Skeletal muscle tissue (tissue), 4 donors: ENCODE data around the gene NONO. TPM values are rescaled to one million over a fixed set of nuclear protein-coding genes. Genes with fewer than 3 reads are reported as not detected.
"Not testable (repeated sequence)": the region's sequence is repeated elsewhere in the genome, so short reads cannot be mapped to it uniquely, and the experiment has no call there.

ENCODE experiments used
- H3K27ac ChIP-seq: one replicate; pipeline ENCODE4 v1.7.0; 2013; ENCODE audit warnings: mild to moderate bottlenecking, low read depth, low read length, inconsistent platforms
- H3K27me3 ChIP-seq, 3 donors: one replicate each; pipeline ENCODE4 v1.7.0; 2013; ENCODE audit warnings: low read length in 3 of 3; ENCODE audit not compliant: control insufficient read depth in 3 of 3, insufficient read depth in 3 of 3
- H3K36me3 ChIP-seq, 3 donors: one replicate each; pipeline ENCODE4 v1.7.0; 2013; ENCODE audit warnings: low read length in 3 of 3; ENCODE audit not compliant: control insufficient read depth in 3 of 3, insufficient read depth in 3 of 3
- H3K4me1 ChIP-seq, 3 donors: one replicate each; pipeline ENCODE4 v1.7.0; 2013; ENCODE audit warnings: low read length in 3 of 3, mild to moderate bottlenecking in 3 of 3; ENCODE audit not compliant: control insufficient read depth in 3 of 3, insufficient read depth in 3 of 3
- H3K4me3 ChIP-seq, 3 donors: one replicate each; pipeline ENCODE4 v1.7.0; 2013; ENCODE audit warnings: low read length in 3 of 3
- H3K9ac ChIP-seq, 3 donors: one replicate each; pipeline ENCODE4 v1.7.0; 2013; ENCODE audit warnings: low read length in 3 of 3, mild to moderate bottlenecking in 3 of 3, moderate library complexity in 2 of 3, low read depth in 1 of 3
- H3K9me3 ChIP-seq, 3 donors: one replicate each; pipeline ENCODE4 v1.7.0; 2013; ENCODE audit warnings: low read length in 3 of 3; ENCODE audit not compliant: control insufficient read depth in 3 of 3
- total RNA-seq: library from RNA; depleted of rRNA; stranded (reverse); fragments of >200 nt; gene quantifications from one replicate; pipeline ENCODE4 v1.2.3, GENCODE V29; 2014
- donor health status: Osteomylitis.

Gene NONO
- total RNA-seq, 1 donor from 2014 or later: 297 TPM

DNA sequence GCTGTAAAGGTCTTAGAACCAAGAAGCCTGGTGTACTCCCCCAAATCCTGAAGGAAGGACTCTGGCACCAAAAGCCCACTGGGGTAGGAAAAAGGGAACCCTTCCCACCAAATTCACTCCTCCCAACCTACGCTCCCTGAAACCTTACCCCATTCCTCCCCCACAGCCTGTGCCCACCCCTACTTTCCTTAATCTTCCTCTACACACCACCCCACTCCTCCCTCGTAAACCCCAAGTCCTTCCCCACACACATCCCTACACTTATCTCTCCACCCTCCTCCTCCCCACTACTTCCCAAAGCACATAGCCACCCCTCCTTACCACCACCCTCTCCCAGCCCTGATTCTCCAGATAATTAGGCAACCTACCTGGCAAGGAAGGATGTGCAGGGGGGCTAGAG is 31.2 kb upstream of the NONO start:
- Histone ChIP-seq H3K9ac (no peak overlapping the region), H3K4me3 (no peak overlapping the region), H3K36me3 (peaks cover 10 to 31% (median 15%) of the 10 kb centered on the region in 3 donors), H3K9me3 (no peaks in the 10 kb centered on the region), H3K27me3 (no peaks in the 10 kb centered on the region), H3K4me1 (peaks cover 9 to 16% (median 11%) of the 10 kb centered on the region in 3 donors), H3K27ac (no peak overlapping the region)

DNA sequence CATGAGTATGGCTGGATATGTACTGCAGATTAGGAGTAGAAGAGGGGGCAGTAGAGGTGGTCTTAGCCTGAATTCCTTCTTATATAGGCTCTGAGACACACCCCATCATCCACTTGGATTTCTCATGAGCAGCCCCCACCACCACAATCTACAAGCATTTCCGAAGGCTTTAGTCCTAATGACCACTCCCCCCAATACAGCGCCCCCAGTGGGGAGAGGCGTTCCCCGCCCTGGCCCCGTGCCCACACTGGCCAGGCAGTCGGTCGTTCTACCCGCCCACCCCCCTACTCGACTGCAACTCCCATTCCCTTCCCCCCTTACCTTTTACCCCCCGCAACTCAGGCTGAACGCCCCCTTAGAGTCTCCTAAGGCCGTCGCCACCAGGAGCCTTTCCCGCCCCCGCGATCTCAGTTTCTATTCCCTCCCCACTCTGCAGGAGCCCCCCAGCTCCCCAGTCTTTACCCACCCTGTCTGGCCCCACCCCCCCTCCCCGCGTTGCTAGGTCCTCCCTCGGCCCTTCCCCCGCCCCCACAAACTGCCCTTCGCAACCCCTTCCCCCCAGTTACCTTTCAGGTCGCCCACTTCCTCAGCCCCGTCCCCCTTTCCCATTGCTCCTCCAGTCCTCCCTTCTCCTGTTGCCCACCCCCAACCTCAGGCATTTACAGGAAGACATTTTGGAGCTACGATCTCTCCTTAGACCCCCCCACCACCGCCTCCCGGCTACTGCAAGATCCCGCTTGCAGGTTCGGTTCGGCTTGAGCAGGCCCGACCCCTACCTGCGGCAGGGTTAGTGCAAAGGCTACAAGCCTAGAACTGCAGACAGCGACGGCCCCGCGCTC is 30.0 kb upstream of the NONO start:
- H3K9me3 ChIP-seq: no peaks in the 10 kb centered on the region
- peaks cover 9 to 16% (median 11%) of the 10 kb centered on the region in 3 donors for H3K4me1 ChIP-seq
- peak overlapping the region; percentile 83 to 88 (median 83) for H3K9ac ChIP-seq
- H3K36me3 ChIP-seq: peaks cover 3 to 18% (median 8%) of the 10 kb centered on the region in 3 donors
- H3K27me3 ChIP-seq: no peaks in the 10 kb centered on the region
- H3K4me3 ChIP-seq: peak overlapping the region; percentile 80 to 85 (median 84)
- H3K27ac ChIP-seq: peak overlapping the region; percentile 85

DNA sequence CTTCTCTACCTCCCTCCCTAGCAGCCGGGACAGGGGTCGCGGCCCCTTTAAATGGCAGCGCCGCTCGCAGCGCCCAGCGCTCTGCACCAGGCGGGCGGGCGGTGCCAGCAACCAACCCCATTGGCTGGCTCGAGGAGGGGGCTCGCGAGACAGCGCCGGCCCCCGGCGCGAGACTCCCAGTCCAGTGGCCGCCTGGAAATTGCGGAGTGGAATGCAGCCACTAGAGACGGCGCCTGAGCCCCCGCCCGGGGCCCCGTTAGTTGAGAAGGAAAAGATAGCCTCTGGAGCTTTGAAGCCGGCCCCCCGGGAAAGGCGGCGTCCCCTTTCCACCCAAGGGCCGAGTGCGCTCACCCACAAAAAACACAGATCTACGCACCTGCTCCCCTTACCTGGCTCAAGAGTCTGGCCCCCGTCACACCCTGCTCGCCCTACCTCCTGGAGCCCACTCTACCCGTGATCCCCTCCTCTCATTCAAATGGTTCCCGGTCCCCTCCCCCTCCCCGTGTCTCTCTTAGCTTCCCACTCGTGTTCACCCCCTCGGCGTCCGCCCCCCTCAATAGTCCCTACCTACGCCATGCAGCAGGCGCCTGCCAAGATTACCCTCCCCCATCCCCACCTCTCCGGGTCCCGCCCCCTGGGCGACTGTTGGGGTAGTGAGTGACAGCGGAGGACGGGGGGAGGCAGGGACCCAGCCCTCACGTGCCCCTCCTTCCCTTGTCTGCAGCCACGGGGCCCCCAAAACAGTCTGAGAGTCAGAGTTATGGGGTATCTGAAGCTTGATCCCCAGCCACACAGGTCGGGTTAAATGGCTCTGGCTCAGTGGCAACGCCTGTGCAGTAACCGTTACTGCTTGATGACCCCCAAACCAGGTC is 29.1 kb upstream of the NONO start, which contains the start of gene ZMYM3:
ZMYM3 (minus strand) TSS at position 49 of the 872 bp plus-strand sequence. CDS start 885 bp downstream, outside the sequence.
- Histone ChIP-seq H3K4me1 (peaks cover 9 to 16% (median 11%) of the 10 kb centered on the region in 3 donors), H3K9me3 (no peaks in the 10 kb centered on the region), H3K27ac (peak within 1 kb of the TSS; percentile 85), H3K9ac (peak within 1 kb of the TSS; percentile 83 to 88 (median 84)), H3K4me3 (peak within 1 kb of the TSS; percentile 80 to 85 (median 84)), H3K27me3 (no peaks in the 10 kb centered on the region), H3K36me3 (peaks cover 3 to 11% (median 7%) of the 10 kb centered on the region in 3 donors)

DNA sequence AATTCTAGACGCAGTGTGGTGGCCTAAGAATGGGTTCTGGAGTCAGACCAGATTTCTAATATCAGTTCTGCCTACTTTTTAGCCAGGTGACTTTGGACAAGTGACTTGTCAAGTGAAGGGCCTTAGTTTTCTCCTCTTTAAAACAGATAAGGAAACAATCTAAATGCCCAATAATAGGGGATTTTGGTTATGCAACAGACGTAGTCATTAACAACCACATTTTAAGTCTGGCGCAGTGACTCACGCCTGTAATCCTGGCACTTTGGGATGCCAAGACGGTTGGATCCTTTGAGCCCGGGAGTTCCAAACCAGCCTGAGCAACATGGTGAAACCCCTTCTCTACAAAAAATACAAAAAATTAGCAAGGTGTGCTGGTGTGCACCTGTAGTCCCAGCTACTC is 27.4 kb upstream of the NONO start:
- H3K9me3 ChIP-seq: no peaks in the 10 kb centered on the region
- H3K27ac ChIP-seq: no peak overlapping the region
- H3K4me1 ChIP-seq: peaks cover 9 to 16% (median 11%) of the 10 kb centered on the region in 3 donors
- no peak overlapping the region for H3K9ac ChIP-seq
- no peaks in the 10 kb centered on the region for H3K27me3 ChIP-seq
- no peak overlapping the region for H3K4me3 ChIP-seq
- no peaks in the 10 kb centered on the region for H3K36me3 ChIP-seq

DNA sequence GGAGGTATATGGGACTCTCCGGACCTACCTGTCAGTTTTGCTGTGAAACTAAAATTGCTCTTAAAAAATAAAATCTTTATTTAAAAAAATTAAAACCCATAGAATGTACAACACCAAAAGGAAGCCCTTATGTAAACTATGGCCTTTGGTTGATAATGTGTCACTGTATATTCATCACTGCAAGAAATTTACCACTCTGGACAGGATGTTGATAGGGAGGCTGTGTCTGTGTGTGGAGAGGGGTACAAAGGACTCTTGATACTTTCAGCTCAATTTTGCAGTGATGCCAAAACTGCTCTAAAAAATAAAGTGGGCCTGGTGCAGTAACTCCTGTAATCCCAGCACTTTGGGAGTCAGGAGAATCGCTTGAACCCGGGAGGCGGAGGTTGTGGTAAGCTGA is 26.6 kb upstream of the NONO start:
- H3K27ac ChIP-seq: no peak overlapping the region
- H3K27me3 ChIP-seq: no peaks in the 10 kb centered on the region
- H3K4me3 ChIP-seq: no peak overlapping the region
- no peak overlapping the region for H3K9ac ChIP-seq
- peaks cover 9 to 16% (median 11%) of the 10 kb centered on the region in 3 donors for H3K4me1 ChIP-seq
- no peaks in the 10 kb centered on the region for H3K9me3 ChIP-seq
- no peaks in the 10 kb centered on the region for H3K36me3 ChIP-seq

DNA sequence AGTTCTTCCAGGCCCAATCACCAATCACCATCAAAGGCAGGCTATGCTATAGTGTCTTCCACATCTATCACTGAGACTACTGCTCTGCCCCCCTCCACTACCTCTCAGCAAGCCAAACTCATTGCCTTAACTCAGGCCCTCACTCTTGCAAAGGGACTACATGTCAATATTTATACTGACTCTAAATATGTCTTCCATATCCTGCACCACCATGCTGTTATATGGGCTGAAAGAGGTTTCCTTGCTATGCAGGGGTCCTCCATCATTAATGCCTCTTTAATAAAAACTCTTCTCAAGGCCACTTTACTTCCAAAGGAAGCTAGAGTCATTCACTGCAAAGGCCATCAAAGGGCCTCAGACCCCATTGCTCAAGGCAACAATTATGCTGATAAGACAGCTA is 14.8 kb upstream of the NONO start:
- not testable (repeated sequence) for H3K4me3 ChIP-seq, H3K4me1 ChIP-seq, H3K9me3 ChIP-seq, H3K9ac ChIP-seq, H3K27ac ChIP-seq, H3K36me3 ChIP-seq, H3K27me3 ChIP-seq

DNA sequence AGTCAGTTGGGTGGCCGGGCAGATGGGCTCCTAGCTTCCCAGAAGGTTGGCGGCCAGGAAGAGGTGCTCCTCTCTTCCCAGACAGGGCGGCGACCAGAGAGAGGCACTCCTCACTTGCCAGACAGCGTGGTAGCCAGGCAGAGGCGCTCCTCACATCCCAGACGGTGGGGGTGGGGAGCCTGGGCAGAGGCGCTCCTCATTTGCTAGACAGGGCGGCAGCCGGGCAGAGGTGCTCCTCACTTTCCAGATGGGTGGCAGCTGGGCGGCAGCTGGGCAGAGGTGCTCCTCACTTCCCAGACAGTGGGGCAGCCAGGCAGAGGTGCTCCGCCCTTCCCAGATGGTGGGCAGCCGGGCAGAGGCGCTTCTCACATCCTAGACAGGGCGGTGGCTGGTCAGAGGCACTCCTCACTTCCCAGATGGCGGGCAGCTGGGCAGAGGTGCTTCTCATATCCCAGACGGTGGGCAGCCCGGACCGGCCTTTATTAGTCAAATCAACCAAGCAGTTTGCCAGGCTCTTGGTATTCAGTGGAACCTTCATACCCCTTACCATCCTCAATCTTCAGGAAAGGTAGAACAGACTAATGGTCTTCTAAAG is 13.5 kb upstream of the NONO start:
- Histone ChIP-seq H3K27ac (no peak overlapping the region), H3K27me3 (no peaks in the 10 kb centered on the region), H3K9ac (no peak overlapping the region), H3K9me3 (no peaks in the 10 kb centered on the region), H3K36me3 (no peaks in the 10 kb centered on the region), H3K4me3 (no peak overlapping the region), H3K4me1 (no peaks in the 10 kb centered on the region)

DNA sequence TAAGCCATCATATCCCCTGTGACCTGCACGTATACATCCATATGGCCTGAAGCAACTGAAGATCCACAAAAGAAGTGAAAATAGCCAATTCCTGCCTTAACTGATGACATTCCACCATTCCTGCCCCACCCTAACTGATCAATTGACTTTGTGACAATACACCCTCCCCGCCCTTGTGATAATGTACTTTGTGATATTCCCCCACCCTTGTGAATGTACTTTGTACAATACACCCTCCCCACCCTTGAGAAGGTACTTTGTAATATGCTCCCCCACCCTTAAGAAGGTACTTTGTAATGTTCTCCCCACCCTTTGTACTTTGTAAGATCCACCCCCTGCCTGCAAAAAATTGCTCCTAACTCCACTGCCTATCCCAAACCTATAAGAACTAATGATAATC is 11.1 kb upstream of the NONO start:
- not testable (repeated sequence) for H3K27me3 ChIP-seq, H3K9me3 ChIP-seq, H3K9ac ChIP-seq, H3K4me1 ChIP-seq, H3K36me3 ChIP-seq, H3K4me3 ChIP-seq, H3K27ac ChIP-seq

DNA sequence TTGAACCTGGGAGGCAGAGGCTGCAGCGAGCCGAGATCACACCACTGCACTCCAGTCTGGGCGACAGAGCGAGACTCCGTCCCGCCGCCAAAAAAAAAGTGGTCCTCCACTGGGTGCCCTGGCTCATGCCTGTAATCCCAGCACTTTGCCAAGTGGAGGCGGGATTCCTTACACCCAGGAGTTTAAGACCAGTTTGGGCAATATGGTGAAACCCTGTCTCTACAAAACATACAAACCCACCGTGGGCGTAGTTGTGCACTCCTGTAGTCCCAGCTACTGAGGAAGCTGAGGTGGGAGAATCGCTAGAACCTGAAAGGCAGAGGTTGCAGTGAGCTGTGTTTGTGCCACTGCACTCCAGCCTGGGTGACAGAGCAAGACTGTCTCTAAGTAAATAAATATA is 2.1 kb upstream of the NONO start:
- H3K27me3 ChIP-seq, H3K9ac ChIP-seq, H3K36me3 ChIP-seq, H3K4me1 ChIP-seq, H3K27ac ChIP-seq, H3K9me3 ChIP-seq, H3K4me3 ChIP-seq: not testable (repeated sequence)
